GM12872 (cell line): ENCODE results near the gene OSBPL3.

Experiments
- TF ChIP-seq, protein P1 (sequence below): IDR thresholded peaks from 3 replicates; pipeline ENCODE4 v1.5.1; 2011; ENCODE audit warnings: low read depth, mild to moderate bottlenecking, low read length, moderate library complexity; ENCODE audit not compliant: insufficient read depth

Gene OSBPL3

DNA sequence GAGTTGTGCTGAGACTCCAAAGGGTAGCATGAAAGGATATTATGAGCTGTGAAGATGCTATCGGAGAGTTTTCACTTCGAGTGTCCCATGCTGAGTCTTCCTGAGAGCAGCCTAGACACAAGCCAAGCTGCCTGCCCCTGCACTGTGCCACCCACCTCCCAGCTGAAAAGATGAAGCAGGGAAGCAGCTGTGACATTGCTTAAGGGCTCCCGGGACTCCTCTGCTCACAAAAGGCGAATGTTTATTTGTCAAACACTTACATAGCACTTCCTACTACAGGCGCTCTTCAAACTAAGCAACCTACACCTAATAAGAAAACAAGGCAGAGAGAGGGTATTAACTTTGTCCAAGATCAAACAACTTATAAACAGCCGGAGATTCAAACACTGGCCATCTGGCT lies 95.6 kb downstream of the OSBPL3 start:
- TF ChIP-seq, protein P1, sequence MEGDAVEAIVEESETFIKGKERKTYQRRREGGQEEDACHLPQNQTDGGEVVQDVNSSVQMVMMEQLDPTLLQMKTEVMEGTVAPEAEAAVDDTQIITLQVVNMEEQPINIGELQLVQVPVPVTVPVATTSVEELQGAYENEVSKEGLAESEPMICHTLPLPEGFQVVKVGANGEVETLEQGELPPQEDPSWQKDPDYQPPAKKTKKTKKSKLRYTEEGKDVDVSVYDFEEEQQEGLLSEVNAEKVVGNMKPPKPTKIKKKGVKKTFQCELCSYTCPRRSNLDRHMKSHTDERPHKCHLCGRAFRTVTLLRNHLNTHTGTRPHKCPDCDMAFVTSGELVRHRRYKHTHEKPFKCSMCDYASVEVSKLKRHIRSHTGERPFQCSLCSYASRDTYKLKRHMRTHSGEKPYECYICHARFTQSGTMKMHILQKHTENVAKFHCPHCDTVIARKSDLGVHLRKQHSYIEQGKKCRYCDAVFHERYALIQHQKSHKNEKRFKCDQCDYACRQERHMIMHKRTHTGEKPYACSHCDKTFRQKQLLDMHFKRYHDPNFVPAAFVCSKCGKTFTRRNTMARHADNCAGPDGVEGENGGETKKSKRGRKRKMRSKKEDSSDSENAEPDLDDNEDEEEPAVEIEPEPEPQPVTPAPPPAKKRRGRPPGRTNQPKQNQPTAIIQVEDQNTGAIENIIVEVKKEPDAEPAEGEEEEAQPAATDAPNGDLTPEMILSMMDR = no peak

DNA sequence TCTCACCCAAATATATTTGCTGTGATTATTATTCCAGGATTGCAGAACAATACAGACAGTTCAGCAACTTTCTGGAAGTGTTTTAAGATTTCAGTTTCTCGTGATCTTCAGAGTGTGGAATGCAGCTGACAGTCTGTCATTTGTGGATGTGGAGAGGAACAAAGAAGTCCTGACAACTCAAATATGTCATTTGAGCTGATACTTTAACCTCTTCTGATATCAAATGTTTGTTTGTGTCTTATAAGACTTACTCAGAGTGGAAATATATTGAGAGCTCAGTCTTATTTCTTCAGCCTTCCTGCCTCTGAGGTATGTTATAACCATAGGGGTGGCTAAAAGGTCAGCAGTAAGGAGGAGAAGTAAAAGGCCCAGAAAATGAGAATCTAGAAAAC lies 96.4 kb downstream of the OSBPL3 start:
- TF ChIP-seq, protein P1 = no peak

DNA sequence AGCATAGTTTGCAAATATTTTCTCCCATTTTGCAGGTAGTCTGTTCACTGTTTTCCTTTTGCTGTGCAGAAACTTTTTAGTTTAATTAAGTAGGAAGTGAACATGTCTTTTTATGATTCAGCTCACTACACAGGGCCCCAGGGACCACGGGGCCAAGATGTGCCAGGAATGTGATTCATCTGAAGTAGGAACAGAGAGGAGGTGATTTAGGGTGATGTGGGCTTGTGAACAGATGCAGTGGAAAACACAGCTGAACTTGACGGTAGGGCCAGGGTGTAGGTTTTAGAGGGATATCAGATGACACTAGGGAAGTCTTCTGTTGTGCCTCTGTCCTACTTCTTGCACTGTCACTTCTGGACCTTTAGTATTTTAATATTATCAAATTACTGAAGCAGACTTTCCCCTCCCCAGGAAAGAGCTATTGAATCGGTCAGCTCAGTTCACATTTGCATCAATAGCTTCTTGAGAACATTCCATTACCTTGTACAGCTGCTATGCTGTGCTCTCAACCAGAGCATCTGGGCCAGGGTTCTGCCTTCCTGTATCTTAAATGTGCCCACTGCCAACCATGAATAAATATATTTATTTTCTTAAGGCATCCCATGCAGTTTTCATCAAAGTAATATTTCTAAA lies 96.9 kb downstream of the OSBPL3 start:
- TF ChIP-seq, protein P1 = no peak

DNA sequence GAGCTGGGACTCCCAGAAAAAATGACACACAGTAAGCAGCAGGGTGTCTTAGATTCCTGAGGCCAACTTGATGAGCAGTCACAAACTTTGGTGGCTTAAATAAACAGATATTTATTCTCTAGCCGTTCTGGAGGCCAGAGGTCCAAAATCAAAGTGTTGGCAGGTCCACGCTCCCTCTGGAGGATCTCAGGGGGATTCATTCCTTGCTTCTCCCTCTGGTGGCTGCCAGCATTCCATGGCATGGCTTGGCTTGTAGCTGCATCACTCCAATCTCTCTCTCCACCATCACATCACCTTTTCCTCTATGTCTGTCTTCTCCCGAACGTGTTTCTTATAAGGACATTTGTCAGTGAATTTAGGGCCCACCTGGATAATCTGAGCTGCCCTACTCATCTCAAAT lies 98.4 kb downstream of the OSBPL3 start:
- TF ChIP-seq, protein P1 = no peak

DNA sequence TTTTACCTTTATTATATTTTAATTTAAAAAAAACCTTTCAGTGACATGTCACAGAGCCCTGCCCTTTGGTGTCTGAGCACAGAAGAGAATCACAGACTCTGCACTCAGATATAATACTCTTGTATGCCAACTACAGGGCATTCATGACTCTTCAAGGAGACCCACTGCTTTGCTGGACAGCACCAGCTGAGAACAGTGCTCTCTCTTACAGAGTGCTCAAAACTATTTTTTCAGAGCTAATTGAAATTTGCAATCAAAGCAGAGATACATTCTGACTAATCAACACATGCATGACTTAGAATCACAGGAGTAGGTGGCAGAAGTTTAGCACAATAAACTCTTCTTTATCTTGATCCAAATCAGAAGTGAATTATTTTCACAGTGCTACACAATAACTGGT lies 99.1 kb downstream of the OSBPL3 start:
- TF ChIP-seq, protein P1 = no peak

DNA sequence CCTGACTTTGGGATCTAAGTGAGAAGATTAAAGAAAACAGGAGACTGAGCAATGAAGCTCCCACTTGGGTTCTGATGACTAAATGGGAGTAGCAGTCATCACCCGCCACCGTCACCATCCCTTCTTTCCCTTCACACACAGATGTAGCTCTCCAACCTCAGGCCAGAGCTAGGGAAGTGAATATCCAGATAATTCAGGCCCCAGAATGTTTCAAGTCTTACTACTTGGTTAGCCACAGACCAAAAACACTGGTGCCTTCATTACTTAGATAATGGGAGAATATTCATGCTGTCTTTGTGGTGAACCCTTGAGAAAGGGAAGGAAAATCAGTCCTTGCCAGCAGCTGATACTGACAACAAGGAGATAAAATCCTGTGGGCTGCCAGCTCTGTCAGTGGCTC lies 100.7 kb downstream of the OSBPL3 start:
- TF ChIP-seq, protein P1 = no peak

DNA sequence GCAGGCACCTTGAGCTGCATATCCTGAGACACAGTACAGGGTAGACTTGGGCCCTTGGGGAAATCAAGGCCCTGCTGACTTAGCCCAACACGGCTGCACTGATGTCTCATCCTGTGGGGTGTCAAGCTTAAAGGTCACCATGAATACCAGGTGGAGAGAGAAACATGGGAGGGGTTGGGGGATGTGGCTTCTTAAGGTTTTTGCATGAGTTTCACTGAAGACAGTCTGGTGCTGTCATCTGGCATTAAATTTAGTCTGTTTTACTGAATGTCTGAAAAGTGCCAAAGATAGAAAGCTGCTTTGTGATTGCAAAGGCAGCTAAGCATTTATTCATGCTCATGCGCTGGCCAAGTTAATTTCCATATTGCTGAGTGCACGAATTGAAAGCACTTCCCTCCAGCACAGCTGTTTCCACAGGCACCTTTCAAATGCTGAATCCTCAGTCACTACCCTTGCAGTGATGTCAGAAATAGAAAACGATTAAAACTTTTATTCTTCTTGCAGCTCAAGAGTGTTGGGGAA lies 102.1 kb downstream of the OSBPL3 start:
- TF ChIP-seq, protein P1 = no peak
